Measurements from ENCODE around the gene HMGN4. TPM values are rescaled to one million over a fixed set of nuclear protein-coding genes. Genes with fewer than 3 reads are reported as not detected.
"Not testable (repeated sequence)": the region's sequence is repeated elsewhere in the genome, so short reads cannot be mapped to it uniquely, and the experiment has no call there.

HMGN4 gene
- total RNA-seq, 1 donor from 2014 or later: 37.6 TPM

DNA sequence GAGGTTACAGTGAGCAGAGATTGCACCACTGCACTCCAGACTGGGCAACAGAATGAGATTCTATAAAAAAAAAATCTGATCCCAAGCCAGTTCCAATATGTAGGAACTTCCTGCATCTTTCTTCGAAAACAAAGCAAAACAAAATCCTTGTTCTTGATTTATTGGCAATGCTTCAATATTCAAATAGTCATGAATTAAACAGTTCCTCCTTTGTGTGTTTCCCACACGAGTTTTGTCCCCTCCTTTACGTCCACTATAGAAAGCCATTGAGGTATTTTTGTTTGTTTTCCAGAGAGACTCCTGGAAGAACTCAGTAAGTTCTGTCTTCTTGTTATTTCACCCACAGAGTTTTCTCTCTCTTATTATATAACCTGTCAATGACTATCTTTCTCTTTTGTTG, 30.5 kb upstream of the HMGN4 start:
- H3K27ac Mint-ChIP-seq: no peak overlapping the region
- no peak for DNase-seq (ENCODE audit: extremely low spot score, unreplicated experiment)
- H3K4me3 Mint-ChIP-seq: no peak overlapping the region
- H3K27me3 Mint-ChIP-seq: peaks cover 41% of the 10 kb centered on the region
- TF ChIP-seq, protein P1, sequence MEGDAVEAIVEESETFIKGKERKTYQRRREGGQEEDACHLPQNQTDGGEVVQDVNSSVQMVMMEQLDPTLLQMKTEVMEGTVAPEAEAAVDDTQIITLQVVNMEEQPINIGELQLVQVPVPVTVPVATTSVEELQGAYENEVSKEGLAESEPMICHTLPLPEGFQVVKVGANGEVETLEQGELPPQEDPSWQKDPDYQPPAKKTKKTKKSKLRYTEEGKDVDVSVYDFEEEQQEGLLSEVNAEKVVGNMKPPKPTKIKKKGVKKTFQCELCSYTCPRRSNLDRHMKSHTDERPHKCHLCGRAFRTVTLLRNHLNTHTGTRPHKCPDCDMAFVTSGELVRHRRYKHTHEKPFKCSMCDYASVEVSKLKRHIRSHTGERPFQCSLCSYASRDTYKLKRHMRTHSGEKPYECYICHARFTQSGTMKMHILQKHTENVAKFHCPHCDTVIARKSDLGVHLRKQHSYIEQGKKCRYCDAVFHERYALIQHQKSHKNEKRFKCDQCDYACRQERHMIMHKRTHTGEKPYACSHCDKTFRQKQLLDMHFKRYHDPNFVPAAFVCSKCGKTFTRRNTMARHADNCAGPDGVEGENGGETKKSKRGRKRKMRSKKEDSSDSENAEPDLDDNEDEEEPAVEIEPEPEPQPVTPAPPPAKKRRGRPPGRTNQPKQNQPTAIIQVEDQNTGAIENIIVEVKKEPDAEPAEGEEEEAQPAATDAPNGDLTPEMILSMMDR (conservative IDR thresholded peaks at IDR 0.05): no peak
- no peaks in the 10 kb centered on the region for H3K36me3 Mint-ChIP-seq
- no peaks in the 10 kb centered on the region for H3K4me1 Mint-ChIP-seq (ENCODE audit: unreplicated experiment)
- H3K9me3 Mint-ChIP-seq: no peaks in the 10 kb centered on the region

DNA sequence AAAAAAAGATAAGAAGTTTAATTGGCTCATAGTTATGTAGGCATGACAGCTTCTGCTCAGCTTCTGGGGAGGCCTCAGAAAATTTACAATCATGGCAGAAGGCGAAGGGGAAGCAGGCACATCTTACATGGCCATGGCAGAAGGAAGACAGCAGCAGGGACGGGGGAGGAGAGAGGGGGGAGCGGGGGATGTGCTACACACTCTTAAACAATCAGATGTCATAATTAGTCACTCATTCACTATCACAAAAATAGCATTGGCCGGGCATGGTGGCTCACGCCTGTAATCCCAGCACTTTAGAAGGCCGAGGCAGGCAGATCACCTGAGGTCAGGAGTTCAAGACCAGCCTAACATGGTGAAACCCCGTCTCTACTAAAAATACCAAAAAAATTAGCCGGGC, 27.1 kb upstream of the HMGN4 start:
- H3K4me3 Mint-ChIP-seq; H3K36me3 Mint-ChIP-seq; H3K4me1 Mint-ChIP-seq (ENCODE audit: unreplicated experiment); H3K27ac Mint-ChIP-seq; H3K9me3 Mint-ChIP-seq; DNase-seq (ENCODE audit: extremely low spot score, unreplicated experiment): not testable (repeated sequence)
- H3K27me3 Mint-ChIP-seq: peaks cover 19% of the 10 kb centered on the region

DNA sequence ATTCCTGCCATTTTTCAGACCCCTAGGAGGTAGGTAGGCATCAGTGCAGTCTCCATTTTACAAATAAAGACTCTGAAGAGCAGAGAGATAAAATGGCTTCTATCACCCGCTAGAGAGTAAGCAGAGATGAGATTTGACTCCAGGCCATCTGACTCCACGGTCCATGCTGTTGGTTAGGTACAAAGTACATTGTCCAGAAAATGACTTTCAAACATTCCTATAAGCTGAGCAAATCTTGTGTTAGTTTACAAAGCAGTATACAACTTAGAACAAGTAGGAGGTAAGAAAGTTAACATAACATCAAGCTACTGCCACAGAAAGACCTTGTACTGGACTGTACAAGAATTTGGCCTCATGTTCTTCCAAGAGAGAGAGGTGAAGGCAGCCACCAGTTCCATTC, 23.2 kb upstream of the HMGN4 start:
- H3K27ac Mint-ChIP-seq: no peak overlapping the region
- no peaks in the 10 kb centered on the region for H3K4me1 Mint-ChIP-seq (ENCODE audit: unreplicated experiment)
- TF ChIP-seq, protein P1 (conservative IDR thresholded peaks at IDR 0.05): no peak
- peaks cover 3% of the 10 kb centered on the region for H3K27me3 Mint-ChIP-seq
- no peaks in the 10 kb centered on the region for H3K36me3 Mint-ChIP-seq
- H3K9me3 Mint-ChIP-seq: no peaks in the 10 kb centered on the region
- DNase-seq (ENCODE audit: extremely low spot score, unreplicated experiment): no peak
- no peak overlapping the region for H3K4me3 Mint-ChIP-seq

DNA sequence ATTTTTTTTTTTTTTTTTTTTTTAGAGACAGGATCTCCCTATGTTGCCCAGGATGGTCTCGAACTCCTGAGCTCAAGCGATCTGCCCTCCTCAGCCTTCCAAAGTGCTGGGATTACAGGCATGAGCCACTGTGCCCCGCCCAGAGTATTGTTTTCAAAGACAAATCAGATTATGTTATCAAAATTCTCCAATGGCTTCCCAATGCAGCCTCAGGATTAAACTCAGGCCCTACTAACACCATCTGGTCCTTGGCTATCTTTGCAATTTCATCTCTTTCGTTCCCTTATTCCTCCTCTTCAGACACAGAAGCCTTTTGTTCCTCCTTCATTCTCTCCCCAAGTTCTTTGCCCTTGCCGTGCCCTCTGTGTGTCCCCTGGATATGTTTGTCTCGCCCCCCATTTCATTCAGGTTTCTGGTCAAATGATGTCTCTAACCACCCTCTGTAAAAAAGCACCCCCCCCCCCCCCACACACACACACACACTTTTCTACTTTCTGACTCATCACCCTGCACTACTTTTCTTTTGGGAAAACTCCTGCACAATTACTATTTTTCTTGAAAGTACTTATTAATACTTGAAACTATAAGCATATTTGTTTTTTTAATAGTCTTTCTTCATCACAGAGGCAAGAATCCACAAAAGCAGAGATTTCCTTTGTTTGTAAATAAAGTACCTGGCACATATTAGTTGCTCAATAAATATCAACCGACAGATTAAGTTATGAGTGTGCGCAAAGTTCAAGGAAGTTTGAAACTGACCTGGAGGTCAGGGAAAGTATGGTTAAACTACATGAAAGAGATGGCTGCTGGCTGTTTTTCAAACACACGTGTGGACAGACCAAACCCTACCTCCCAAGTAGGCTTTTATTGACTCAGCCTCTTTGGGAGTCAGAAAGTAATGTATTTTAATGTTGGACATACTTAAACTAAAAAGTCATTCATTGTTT, 21.4 kb upstream of the HMGN4 start:
- peaks cover 6% of the 10 kb centered on the region for H3K4me1 Mint-ChIP-seq (ENCODE audit: unreplicated experiment)
- no peak for DNase-seq (ENCODE audit: extremely low spot score, unreplicated experiment)
- no peak overlapping the region for H3K27ac Mint-ChIP-seq
- no peak overlapping the region for H3K4me3 Mint-ChIP-seq
- no peaks in the 10 kb centered on the region for H3K36me3 Mint-ChIP-seq
- H3K9me3 Mint-ChIP-seq: no peaks in the 10 kb centered on the region
- H3K27me3 Mint-ChIP-seq: peaks cover 6% of the 10 kb centered on the region
- TF ChIP-seq, protein P1 (conservative IDR thresholded peaks at IDR 0.05): no peak

DNA sequence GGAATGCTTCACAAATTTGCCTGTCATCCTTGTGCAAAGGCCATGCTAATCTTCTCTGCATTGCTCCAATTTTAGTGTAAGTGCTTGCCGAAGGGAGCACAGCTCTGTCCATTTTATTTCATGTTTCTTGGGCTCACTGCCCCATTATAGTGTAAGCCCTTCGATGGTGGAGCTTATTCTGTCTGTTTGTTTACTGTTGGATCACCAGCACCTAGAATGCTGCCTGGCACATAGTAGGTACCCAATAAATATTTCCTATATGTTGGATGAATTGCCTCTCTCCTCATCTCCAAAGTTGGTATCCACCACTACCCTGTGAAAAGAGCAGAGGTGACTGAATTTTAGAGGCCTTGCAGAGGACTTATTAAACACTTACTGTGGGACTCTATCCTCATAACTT, 18.8 kb upstream of the HMGN4 start:
- Mint-ChIP-seq H3K27me3 (peaks cover 6% of the 10 kb centered on the region), H3K36me3 (no peaks in the 10 kb centered on the region), H3K9me3 (no peaks in the 10 kb centered on the region), H3K4me3 (no peak overlapping the region), H3K27ac (no peak overlapping the region), H3K4me1 (ENCODE audit: unreplicated experiment) (peaks cover 22% of the 10 kb centered on the region)
- no peak for DNase-seq (ENCODE audit: extremely low spot score, unreplicated experiment)
- TF ChIP-seq, protein P1 (conservative IDR thresholded peaks at IDR 0.05): no peak

DNA sequence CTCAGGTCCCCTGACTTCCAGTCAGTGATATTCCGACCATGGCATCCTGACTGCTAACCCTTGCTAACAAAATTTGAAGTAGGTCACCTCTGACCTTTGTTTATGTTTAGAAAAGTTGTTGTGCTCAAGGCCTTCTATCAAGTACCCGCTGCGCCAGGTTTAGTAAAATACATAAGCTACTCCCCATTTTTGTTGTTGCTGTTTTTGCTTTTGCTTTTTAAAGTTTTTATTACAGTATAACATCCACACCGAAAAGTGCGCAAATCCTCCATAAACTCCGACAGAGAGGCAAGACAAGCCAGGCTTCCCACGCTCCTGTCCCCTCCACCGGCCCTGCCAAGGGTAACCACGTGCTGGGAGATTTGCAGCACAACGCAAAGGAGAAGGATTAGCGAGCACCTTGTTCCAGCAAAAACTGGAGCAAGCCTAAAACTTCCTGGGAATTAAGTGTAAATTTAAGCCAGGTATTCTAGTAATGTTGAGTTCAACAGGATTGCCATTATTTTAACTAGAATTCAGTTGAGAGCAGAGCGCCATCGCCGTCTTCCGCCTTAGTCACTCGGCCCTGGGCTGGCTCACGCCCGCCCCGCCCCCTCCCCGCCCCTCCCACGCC, 17.8 kb upstream of the HMGN4 start:
- no peak for DNase-seq (ENCODE audit: extremely low spot score, unreplicated experiment)
- H3K4me1 Mint-ChIP-seq (ENCODE audit: unreplicated experiment): peaks cover 22% of the 10 kb centered on the region
- TF ChIP-seq, protein P1 (conservative IDR thresholded peaks at IDR 0.05): no peak
- H3K27ac Mint-ChIP-seq: peak overlapping the region; percentile 96
- peaks cover 6% of the 10 kb centered on the region for H3K27me3 Mint-ChIP-seq
- no peaks in the 10 kb centered on the region for H3K9me3 Mint-ChIP-seq
- no peaks in the 10 kb centered on the region for H3K36me3 Mint-ChIP-seq
- H3K4me3 Mint-ChIP-seq: peak overlapping the region; percentile 89

Measured in type B pancreatic cell (in vitro differentiated cells).